ENCODE data around the gene HTATIP2. TPM values are rescaled to one million over a fixed set of nuclear protein-coding genes. Genes with fewer than 3 reads are reported as not detected.

Gene HTATIP2
- total and polyA plus RNA-seq, 9 of the 15 experiments (the other 6 are each of a cell fraction or from before 2014, with no cell fraction given) = 48.3 to 90.9 (median 64.4) TPM

DNA sequence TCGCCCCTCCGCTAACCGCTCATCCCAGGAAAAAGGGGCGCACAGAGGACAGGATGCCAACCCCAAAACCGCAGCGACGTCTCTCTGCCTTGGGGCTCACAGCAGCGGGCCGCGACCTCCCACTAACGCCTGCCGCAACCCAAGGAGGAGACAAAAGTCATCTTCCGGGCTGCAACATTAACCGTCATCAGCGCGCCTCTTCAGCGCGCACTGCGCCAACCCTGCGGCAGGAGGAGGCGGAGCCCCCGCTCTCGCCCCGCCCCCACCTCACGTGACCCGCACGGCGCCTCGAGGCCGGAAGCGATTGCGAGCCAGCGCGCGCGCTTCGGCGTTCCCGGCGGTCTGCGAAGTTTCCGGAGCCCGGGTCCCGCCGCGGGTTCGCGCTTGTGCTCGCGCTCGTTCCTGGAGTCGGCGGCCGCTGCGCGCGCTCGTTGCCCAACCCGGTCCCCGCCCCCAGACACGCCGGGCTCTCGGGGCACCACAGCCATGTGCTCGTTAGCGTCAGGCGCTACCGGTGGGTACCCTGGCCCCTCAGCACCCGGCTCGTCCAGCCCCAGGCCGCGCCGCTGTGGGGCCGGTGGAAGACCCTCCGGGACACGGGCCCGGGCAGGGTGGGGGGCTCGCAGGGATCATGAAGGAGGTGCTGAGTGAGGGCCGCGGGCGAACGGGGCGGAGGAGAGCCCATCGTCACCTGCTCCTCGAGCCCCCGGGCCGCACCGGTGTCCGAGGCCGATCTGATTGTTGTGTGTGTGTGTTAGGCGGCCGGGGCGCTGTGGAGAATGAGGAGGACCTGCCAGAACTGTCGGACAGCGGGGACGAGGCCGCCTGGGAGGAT is 24.0 kb downstream of the HTATIP2 start, which contains the start of gene PRMT3 (continued):
- TF ChIP-seq, protein P1, sequence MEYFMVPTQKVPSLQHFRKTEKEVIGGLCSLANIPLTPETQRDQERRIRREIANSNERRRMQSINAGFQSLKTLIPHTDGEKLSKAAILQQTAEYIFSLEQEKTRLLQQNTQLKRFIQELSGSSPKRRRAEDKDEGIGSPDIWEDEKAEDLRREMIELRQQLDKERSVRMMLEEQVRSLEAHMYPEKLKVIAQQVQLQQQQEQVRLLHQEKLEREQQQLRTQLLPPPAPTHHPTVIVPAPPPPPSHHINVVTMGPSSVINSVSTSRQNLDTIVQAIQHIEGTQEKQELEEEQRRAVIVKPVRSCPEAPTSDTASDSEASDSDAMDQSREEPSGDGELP (CRISPR knock-in tag; IDR thresholded peaks at IDR 0.05; ENCODE audit: borderline replicate concordance) = peak; percentile 79; the same call in 1 of the 2 replicates
- peak; percentile 77 for TF ChIP-seq CBFA2T2 (conservative IDR thresholded peaks at IDR 0.05)
- TF ChIP-seq, protein P2, sequence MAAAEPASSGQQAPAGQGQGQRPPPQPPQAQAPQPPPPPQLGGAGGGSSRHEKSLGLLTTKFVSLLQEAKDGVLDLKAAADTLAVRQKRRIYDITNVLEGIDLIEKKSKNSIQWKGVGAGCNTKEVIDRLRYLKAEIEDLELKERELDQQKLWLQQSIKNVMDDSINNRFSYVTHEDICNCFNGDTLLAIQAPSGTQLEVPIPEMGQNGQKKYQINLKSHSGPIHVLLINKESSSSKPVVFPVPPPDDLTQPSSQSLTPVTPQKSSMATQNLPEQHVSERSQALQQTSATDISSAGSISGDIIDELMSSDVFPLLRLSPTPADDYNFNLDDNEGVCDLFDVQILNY (CRISPR knock-in tag; IDR thresholded peaks at IDR 0.05) = no peak
- TF ChIP-seq ZNF311 (CRISPR knock-in tag; IDR thresholded peaks at IDR 0.05) = 0 out of 2 replicates have a peak, but pooled peaks have one; percentile 60
- no peak for TF ChIP-seq PRMT5 (CRISPR knock-in tag; IDR thresholded peaks at IDR 0.05)
- TF ChIP-seq KLF16 (IDR thresholded peaks at IDR 0.05) = peak; percentile 46; the same call in 1 of the 2 replicates
- TF ChIP-seq, protein P3, sequence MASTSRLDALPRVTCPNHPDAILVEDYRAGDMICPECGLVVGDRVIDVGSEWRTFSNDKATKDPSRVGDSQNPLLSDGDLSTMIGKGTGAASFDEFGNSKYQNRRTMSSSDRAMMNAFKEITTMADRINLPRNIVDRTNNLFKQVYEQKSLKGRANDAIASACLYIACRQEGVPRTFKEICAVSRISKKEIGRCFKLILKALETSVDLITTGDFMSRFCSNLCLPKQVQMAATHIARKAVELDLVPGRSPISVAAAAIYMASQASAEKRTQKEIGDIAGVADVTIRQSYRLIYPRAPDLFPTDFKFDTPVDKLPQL (IDR thresholded peaks at IDR 0.05; ENCODE audit: extremely low read depth, insufficient read length) = no peak
- no peak for TF ChIP-seq ILK (tag; IDR thresholded peaks at IDR 0.05; ENCODE audit: borderline replicate concordance, low read depth)
- TF ChIP-seq ZFP30 (CRISPR knock-in tag; IDR thresholded peaks at IDR 0.05; ENCODE audit: borderline replicate concordance) = no peak
- TF ChIP-seq MYC (IDR thresholded peaks at IDR 0.05; ENCODE audit: low read depth, low read length) = peak; percentile 98
- peak; percentile 91; the same call in 1 of the 2 replicates for TF ChIP-seq MYC (CRISPR knock-in tag; IDR thresholded peaks at IDR 0.05; ENCODE audit: borderline replicate concordance, low read depth)
- TF ChIP-seq IFI16 (CRISPR knock-in tag; IDR thresholded peaks at IDR 0.05) = no peak
- no peak for TF ChIP-seq ADNP (tag; IDR thresholded peaks at IDR 0.05)
- TF ChIP-seq, protein P4, sequence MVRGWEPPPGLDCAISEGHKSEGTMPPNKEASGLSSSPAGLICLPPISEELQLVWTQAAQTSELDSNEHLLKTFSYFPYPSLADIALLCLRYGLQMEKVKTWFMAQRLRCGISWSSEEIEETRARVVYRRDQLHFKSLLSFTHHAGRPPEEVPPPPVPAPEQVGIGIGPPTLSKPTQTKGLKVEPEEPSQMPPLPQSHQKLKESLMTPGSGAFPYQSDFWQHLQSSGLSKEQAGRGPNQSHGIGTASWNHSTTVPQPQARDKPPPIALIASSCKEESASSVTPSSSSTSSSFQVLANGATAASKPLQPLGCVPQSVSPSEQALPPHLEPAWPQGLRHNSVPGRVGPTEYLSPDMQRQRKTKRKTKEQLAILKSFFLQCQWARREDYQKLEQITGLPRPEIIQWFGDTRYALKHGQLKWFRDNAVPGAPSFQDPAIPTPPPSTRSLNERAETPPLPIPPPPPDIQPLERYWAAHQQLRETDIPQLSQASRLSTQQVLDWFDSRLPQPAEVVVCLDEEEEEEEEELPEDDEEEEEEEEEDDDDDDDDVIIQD (CRISPR knock-in tag; IDR thresholded peaks at IDR 0.05) = no peak
- TF ChIP-seq ZNF12 (CRISPR knock-in tag; IDR thresholded peaks at IDR 0.05) = peak; percentile 53; the same call in 1 of the 2 replicates
- TF ChIP-seq SREBF2 (CRISPR knock-in tag; IDR thresholded peaks at IDR 0.05) = no peak
- TF ChIP-seq, protein P5, sequence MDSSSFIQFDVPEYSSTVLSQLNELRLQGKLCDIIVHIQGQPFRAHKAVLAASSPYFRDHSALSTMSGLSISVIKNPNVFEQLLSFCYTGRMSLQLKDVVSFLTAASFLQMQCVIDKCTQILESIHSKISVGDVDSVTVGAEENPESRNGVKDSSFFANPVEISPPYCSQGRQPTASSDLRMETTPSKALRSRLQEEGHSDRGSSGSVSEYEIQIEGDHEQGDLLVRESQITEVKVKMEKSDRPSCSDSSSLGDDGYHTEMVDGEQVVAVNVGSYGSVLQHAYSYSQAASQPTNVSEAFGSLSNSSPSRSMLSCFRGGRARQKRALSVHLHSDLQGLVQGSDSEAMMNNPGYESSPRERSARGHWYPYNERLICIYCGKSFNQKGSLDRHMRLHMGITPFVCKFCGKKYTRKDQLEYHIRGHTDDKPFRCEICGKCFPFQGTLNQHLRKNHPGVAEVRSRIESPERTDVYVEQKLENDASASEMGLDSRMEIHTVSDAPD (CRISPR knock-in tag; IDR thresholded peaks at IDR 0.05) = no peak
- TF ChIP-seq FOXA1 (IDR thresholded peaks at IDR 0.05; ENCODE audit: borderline replicate concordance) = no peak
- TF ChIP-seq MEF2D (tag; conservative IDR thresholded peaks at IDR 0.05; ENCODE audit: low read depth) = no peak
- TF ChIP-seq ARID1B (IDR thresholded peaks at IDR 0.05) = peak; percentile 56; the same call in 1 of the 2 replicates
- peak; percentile 80; the same call in 1 of the 2 replicates for TF ChIP-seq ZNF695 (CRISPR knock-in tag; IDR thresholded peaks at IDR 0.05)
- peak; percentile 90 for TF ChIP-seq ESRRA (IDR thresholded peaks at IDR 0.05; ENCODE audit: borderline replicate concordance, low read depth)
- peak in 1 of 2 experiments; percentile 54; a peak in 2 of 3 replicates for TF ChIP-seq CBX3 (IDR thresholded peaks at IDR 0.05; ENCODE audit: borderline replicate concordance in 1 of 2, low read length in 2 of 2)

Measured in K562 (cell line).